HG02981 (cell line): ENCODE results near the gene COL28A1.
"Not testable (repeated sequence)": the region's sequence is repeated elsewhere in the genome, so short reads cannot be mapped to it uniquely, and the experiment has no call there.

Source experiments
- ATAC-seq: cut with Tn5 transposase; IDR thresholded peaks from one replicate; pipeline ENCODE4 v1.9.1; 2021; ENCODE audit warnings: mild to moderate bottlenecking, moderate library complexity; ENCODE audit not compliant: unreplicated experiment

The COL28A1 gene

DNA sequence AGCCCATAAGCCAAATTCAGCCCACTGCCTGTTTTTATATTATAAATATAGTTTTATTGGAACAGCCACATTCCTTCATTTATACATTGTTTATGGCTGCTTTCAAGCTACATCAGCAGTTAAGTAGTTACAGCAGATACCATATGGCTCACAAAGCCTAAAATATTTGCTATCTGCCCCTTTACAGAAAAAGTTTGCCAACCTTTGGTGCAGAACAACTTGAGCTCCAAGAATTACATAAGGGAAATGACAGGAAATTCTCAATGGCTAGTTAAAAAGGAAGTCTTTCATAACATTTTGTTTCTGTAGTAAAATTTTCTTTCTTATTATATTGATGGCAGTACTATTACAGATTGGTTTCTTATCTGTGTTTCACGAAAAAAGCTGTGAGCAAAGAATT lies 59.3 kb downstream of the COL28A1 start:
- no peak for ATAC-seq

- no peak for ATAC-seq
These were observed 60.1 kb downstream of the COL28A1 start for GRCh38 chr7:7475601-7476000.

- ATAC-seq: no peak
These were observed 61.2 kb downstream of the COL28A1 start for GRCh38 chr7:7474436-7474835.

- not testable (repeated sequence) for ATAC-seq
These were observed 70.5 kb downstream of the COL28A1 start for GRCh38 chr7:7464991-7465765.

DNA sequence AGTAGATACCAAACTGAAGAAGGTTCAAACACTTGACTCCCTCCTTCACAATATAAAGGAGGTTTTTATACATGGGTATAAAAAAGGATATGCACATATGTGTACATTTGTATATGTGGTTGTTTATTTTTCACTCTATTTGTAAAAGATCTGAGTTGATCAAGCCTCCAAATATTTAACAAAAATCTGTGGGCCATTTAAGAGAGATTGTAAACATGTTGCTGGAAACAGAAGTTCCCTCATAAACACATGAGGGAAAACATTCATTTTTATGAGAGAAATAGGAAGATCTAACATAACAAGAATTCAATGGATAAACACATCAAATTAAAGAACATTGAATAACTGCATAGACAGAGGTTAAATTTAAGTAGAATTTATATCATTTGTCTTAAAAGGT lies 81.7 kb downstream of the COL28A1 start:
- ATAC-seq: no peak

GRCh38 chr7:7452652-7453051 lies 83.0 kb downstream of the COL28A1 start:
- ATAC-seq: no peak

GRCh38 chr7:7452119-7452518 lies 83.6 kb downstream of the COL28A1 start:
- ATAC-seq: no peak

GRCh38 chr7:7449055-7449454 lies 86.6 kb downstream of the COL28A1 start:
- ATAC-seq: no peak

DNA sequence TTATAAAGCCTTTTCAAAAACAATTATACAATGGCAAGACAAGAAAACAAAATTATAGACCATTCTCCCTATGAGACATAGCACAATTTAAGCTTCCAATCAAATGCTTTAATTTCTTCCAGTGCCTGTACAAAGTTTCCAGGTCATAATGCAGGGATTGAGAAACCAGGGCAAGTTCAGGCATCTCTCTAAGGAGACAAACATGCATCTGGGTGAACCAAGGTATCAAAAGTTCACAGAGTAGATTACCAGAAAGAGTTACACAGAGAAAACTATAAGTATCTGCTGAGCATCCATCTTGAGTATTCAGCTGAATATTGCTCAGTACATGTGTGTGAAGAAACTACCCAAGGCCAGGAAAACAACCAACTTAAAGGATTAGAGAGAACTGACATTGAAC lies 89.1 kb downstream of the COL28A1 start:
- ATAC-seq: no peak

DNA sequence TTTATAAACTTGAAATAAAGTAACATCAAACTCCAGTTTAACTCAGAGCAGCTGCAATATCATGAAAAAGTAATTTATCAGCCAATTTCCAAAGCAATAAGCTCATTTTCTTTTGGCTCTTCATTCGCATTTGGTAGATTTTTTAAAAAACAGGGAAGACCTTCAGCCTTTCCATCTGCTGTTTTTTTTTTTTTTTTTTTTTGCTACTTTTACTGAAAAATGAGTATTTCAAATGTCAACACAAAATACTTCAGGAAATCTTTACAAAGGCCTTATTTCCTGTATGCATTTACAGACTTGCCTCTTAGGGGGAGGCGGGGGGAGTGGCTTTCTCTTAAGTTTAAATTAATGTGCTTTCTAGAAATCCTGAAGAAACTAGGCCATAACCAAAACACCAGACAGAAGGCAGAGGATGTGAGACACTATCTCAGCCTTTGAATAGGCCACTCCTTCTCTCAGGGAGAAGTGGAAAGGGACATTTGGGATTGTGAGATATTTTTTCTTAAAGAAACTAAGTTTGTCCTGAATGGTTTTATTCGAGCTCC lies 91.8 kb downstream of the COL28A1 start:
- ATAC-seq: no peak

DNA sequence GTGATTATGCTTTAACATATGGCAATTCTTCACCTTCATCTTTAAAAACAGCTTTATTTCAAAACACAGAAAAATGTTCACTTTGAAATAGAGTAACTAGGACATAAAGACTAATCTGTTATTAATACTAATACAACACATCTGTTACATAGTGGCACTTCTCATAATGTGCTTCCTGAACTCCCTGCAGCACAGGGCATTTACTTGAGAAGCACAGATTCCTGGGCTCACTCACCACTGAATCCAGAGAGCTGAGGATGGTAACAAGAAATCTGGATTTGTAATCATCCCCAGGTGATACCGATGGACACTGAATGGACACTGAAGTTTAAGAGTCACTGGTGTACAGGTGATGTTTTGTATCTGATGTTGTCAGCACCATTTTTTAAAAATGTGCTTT lies 96.1 kb downstream of the COL28A1 start:
- no peak for ATAC-seq

DNA sequence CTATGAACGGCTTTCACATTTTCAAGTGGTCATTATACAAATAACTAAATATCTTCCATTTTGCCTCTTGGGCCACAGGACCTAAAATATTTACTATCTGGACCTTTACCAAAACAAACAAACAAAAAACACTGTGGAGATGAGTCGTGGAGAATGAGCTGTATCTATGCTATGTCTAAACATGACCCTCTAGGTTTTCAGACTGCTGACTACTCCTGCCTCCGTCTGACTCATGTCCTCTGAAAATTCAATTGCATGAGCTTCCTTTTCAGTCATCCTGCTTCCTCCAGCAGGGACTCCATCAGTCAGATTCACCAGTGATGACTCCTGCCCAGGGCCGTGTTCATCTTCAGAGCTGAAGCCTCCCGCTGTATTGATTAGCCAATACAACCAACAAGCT lies 96.8 kb downstream of the COL28A1 start:
- no peak for ATAC-seq

DNA sequence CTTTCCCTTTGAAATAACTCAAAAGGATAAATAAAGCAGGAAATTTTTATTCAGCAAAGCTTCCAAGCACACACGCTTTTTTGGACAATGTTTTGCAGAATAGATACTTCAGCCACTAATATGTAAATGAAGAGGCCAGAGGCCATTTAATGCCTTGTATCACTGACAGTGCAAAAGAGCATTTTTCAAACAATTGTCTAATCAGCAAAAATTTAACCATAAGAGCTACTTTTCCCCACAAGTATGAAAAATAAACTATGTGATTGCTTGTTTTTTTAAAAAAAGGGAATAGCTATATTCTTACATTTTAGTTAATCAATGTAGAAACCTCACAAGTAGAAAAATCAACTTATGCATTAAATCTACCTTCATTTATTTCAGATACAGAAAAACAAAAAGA lies 99.7 kb downstream of the COL28A1 start:
- no peak for ATAC-seq

- no peak for ATAC-seq
These were observed 101.3 kb downstream of the COL28A1 start for GRCh38 chr7:7434329-7434728.

- ATAC-seq: no peak
These were observed 101.9 kb downstream of the COL28A1 start for GRCh38 chr7:7433811-7434210.

- no peak for ATAC-seq
These were observed 102.7 kb downstream of the COL28A1 start for GRCh38 chr7:7432979-7433378.

DNA sequence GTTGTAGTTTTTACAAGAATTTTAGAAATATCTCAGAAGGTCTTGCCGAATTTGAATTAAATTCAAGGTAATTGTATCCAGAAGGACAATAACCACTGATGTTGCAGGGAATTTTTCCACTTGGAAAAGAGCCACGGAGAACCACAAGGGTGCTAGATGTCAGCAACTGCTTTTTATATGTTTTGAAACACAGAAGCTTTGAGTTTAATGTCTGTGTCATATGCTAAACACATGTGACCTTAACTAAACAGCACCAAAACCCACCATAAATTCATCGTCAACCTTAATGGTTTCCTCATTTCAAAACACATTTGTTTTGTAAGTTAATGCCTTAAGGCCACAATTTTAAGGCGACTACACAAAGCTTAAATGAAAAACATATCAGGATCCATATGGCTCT lies 106.9 kb downstream of the COL28A1 start:
- ATAC-seq: no peak

DNA sequence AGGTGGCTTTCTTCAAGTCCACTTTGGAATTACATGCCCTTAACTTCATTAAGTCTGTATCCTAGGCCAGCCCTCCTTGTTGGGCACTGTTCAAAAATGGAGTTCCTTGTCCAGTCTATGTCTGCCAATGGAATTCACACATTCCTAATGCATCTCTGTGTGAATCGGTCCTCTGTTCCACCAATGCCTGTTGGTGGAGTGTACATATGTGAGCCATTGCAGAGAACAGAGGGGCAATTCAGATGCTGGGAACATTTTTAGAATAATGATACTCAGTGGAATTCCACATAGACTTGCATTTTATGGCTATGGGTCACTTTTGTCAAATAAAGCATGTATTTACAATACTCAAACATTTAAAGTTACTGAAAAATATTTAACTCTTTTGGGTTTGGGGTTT lies 108.3 kb downstream of the COL28A1 start:
- no peak for ATAC-seq

- no peak for ATAC-seq
These were observed 109.0 kb downstream of the COL28A1 start for GRCh38 chr7:7426676-7427075.

- ATAC-seq: no peak
These were observed 110.4 kb downstream of the COL28A1 start for GRCh38 chr7:7425321-7425720.

DNA sequence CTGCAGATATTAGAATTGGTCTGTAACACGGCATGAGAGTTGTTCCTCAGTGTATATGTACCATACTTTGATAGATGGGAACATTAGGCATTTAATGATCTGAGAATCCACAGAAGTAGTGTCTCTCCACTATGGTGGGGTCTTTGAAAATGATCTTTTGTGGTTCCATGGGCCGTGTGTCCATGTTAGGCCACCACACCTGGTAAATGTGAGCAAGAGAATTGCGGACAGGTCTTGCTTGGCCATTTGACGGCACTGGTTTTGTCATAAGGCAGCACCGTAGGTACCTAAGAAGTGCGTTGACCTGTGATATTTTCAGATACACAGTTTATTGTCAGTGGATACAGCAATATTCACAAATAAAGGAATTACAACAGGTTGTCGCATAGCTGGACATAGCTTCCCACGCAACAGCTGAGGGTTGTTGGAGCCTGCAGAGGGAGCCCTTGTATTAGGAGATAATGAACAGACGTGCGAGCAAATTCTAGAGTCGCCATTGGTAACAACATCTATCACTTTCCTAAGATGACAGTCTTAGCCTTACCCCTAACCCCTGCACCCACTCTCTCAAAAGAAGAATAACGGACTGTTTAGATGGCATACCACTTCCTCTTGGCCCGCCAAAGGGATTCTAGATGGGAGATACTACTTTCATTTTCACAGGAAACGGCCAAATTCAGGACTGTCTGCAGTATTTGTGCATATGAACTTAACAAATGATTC lies 111.4 kb downstream of the COL28A1 start:
- ATAC-seq: peak; percentile 84

DNA sequence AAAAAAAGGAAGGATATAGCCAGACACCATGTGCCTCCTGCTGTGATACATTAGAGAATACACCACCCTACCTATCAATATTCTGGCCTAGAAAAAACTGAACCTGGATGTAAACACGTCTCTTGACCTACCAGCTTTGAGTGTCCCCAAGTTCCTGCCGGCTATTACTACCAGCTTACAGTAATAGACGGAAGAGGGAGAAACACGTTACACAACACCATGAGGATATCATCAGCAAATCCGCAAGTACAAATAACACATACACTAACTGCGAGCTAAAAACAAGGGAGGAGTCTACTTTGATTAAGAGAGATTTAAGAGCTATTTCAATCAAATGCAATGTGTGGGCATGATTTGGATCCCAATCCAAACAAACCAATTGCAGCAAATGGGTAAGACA lies 113.0 kb downstream of the COL28A1 start:
- no peak for ATAC-seq
